HepG2 (cell line): Measurements from ENCODE around the gene SELENOV. TPM values are rescaled to one million over a fixed set of nuclear protein-coding genes. Genes with fewer than 3 reads are reported as not detected.

Source experiments
- AHR ChIP-seq: IDR thresholded peaks from 2 replicates; pipeline ENCODE4 v1.6.1; 2018; ENCODE audit warnings: missing genetic modification reagents, missing compliant biosample characterization
- ETV6 ChIP-seq: sonication (generic); formaldehyde crosslinking; conservative IDR thresholded peaks from 2 replicates; pipeline ENCODE4 v1.4.0; 2020; ENCODE audit warnings: missing genetic modification reagents
- HDAC2 ChIP-seq: sonication (generic); formaldehyde crosslinking; IDR thresholded peaks from 2 replicates; pipeline ENCODE4 v1.4.0; 2020; ENCODE audit warnings: missing genetic modification reagents
- HMGXB4 ChIP-seq, 2 experiments: sonication (generic) in 1 of 2; formaldehyde crosslinking in 1 of 2; IDR thresholded peaks; 2 replicates each; pipeline versions ENCODE4 v1.4.0 to v1.6.1; 2018 to 2020; ENCODE audit warnings: missing genetic modification reagents in 2 of 2, borderline replicate concordance in 1 of 2, low read depth in 1 of 2, mild to moderate bottlenecking in 1 of 2, missing biosample characterization in 1 of 2
- LBX2 ChIP-seq: sonication (generic); formaldehyde crosslinking; IDR thresholded peaks from 2 replicates; pipeline ENCODE4 v1.5.0; 2020; ENCODE audit warnings: missing genetic modification reagents, mild to moderate bottlenecking, borderline replicate concordance
- MED13 ChIP-seq: sonication (generic); formaldehyde crosslinking; IDR thresholded peaks from 2 replicates; pipeline ENCODE4 v1.5.0; 2020; ENCODE audit warnings: missing genetic modification reagents
- PATZ1 ChIP-seq: sonication (generic); formaldehyde crosslinking; IDR thresholded peaks from 2 replicates; pipeline ENCODE4 v1.4.0; 2020; ENCODE audit warnings: missing genetic modification reagents
- PHF5A ChIP-seq: IDR thresholded peaks from one replicate; pipeline ENCODE4 v1.6.1; 2018; ENCODE audit warnings: low read depth, missing genetic modification reagents; ENCODE audit not compliant: unreplicated experiment
- RBM22 ChIP-seq: fragments of 200-400 bp; formaldehyde crosslinking; optimal IDR thresholded peaks from 2 replicates; pipeline ENCODE3; 2017; ENCODE audit warnings: mild to moderate bottlenecking, low read length, moderate library complexity
- SAP130 ChIP-seq: IDR thresholded peaks from 2 replicates; pipeline ENCODE4 v1.6.1; 2016; ENCODE audit warnings: low read depth
- SNAPC4 ChIP-seq: sonication (generic); formaldehyde crosslinking; IDR thresholded peaks from 2 replicates; pipeline ENCODE4 v1.4.0; 2020; ENCODE audit warnings: mild to moderate bottlenecking, missing genetic modification reagents
- SP2 ChIP-seq: sonication (generic); formaldehyde crosslinking; IDR thresholded peaks from 2 replicates; pipeline ENCODE4 v1.5.1; 2020; ENCODE audit warnings: mild to moderate bottlenecking, missing genetic modification reagents
- TEAD2 ChIP-seq: sonication (generic); formaldehyde crosslinking; IDR thresholded peaks from 2 replicates; pipeline ENCODE4 v1.9.0; 2021; ENCODE audit warnings: missing genetic modification reagents
- ZNF30 ChIP-seq: sonication (generic); formaldehyde crosslinking; IDR thresholded peaks from 2 replicates; pipeline ENCODE4 v1.5.0; 2020; ENCODE audit warnings: mild to moderate bottlenecking, missing genetic modification reagents
- ZNF552 ChIP-seq: sonication (generic); formaldehyde crosslinking; IDR thresholded peaks from 2 replicates; pipeline ENCODE4 v1.9.0; 2022; ENCODE audit warnings: missing genetic modification reagents, mild to moderate bottlenecking, borderline replicate concordance
- ZNF619 ChIP-seq: sonication (generic); formaldehyde crosslinking; IDR thresholded peaks from 2 replicates; pipeline ENCODE4 v1.4.0; 2020; ENCODE audit warnings: mild to moderate bottlenecking, missing genetic modification reagents
- ZNF772 ChIP-seq: sonication (generic); formaldehyde crosslinking; IDR thresholded peaks from 2 replicates; pipeline ENCODE4 v1.5.0; 2020; ENCODE audit warnings: mild to moderate bottlenecking, missing genetic modification reagents
- ZSCAN21 ChIP-seq: sonication (generic); formaldehyde crosslinking; IDR thresholded peaks from 2 replicates; pipeline ENCODE4 v1.8.0; 2022; ENCODE audit warnings: mild to moderate bottlenecking, missing genetic modification reagents, moderate library complexity, borderline replicate concordance
- polyA plus RNA-seq, 8 experiments: library from polyadenylated mRNA; depleted of rRNA in 3 of 8; stranded (reverse) in 7 of 8; unstranded in 1 of 8; fragments of >200 nt; fragmentation: Illumina TruSeq in 4 of 8; extraction: Trizol in 4 of 8; gene quantifications; 2 replicates each; pipeline versions ENCODE4 v1.2.1 to v1.2.3, GENCODE V29; 2011 to 2016; ENCODE audit warnings: low read depth in 4 of 8, missing spikeins in 1 of 8, mixed read lengths in 1 of 8; ENCODE audit not compliant: insufficient read depth in 1 of 8
- total RNA-seq, 5 experiments: library from RNA; depleted of rRNA; stranded (reverse); fragments of >200 nt; fragmentation: Illumina TruSeq; extraction: Trizol; gene quantifications; 2 replicates each; pipeline ENCODE4 v1.2.3, GENCODE V29; 2016; ENCODE audit warnings: low read depth in 1 of 5
- TF ChIP-seq, protein P1 (sequence below): sonication (generic); formaldehyde crosslinking; IDR thresholded peaks from 2 replicates; pipeline ENCODE4 v1.4.0; 2020; ENCODE audit warnings: missing genetic modification reagents, low read depth, mild to moderate bottlenecking, borderline replicate concordance

The SELENOV gene
- total and polyA plus RNA-seq, 2 of the 13 experiments (the other 11 are each of a cell fraction or from before 2014, with no cell fraction given) = not detected

DNA sequence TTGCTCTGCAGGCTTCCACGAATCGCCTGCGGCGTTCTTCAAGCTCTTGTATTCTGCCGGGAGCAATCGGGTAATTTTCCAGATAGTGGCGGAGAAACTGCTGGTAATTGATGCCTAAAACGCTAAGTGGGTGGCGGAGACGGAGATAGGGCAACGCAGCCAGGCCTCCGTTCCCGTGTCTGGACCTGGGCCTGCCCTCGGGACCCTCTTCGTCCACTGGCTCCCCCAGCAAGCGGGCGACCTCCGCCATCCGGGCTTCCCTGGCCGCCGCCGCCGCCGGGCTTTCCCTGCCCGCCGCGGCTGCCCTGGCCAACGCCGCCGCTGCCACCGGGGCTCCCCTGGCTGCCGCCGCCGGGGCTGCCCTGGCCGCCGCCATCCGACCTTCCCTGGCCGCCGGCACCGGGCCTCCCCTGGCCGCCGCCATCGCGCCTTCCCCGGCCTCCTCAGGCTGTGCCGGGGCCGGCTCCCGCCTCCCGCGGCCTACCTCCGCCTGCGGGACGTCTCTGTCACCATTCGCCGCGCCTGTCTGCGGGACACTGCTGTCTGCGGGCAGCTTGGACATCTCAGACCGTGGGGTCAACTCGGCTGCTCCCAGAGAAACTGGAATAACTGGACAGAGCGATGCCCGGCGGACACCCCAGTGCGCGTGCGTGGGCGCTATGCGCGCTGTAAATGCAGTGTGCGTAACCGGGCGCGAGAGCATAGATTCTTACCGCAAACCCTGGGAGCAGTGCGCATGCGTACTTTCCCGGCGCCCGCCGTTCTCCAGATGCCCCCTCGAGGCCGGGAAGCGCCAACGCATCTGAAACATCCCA is 24.8 kb downstream of the SELENOV start, which contains the start of gene EID2 (continued):
- TF ChIP-seq SNAPC4 (CRISPR knock-in tag) (no peak), AHR (0 out of 2 replicates have a peak, but pooled peaks have one; percentile 39), ZNF772 (CRISPR knock-in tag) (0 out of 2 replicates have a peak, but pooled peaks have one; percentile 43), LBX2 (no peak), ZNF552 (no peak), HDAC2 (CRISPR knock-in tag) (peak; percentile 48; the same call in 1 of the 2 replicates), MED13 (CRISPR knock-in tag) (0 out of 2 replicates have a peak, but pooled peaks have one; percentile 27), ZNF619 (CRISPR knock-in tag) (no peak), PHF5A (CRISPR knock-in tag) (no peak), ZSCAN21 (CRISPR knock-in tag) (0 out of 2 replicates have a peak, but pooled peaks have one; percentile 62), PATZ1 (CRISPR knock-in tag) (no peak), SAP130 (CRISPR knock-in tag) (peak; percentile 76), SP2 (CRISPR knock-in tag) (no peak), ETV6 (CRISPR knock-in tag) (no peak), ZNF30 (CRISPR knock-in tag) (no peak), HMGXB4 (CRISPR knock-in tag; IDR thresholded peaks at IDR 0.05; ENCODE audit: borderline replicate concordance in 1 of 2, low read depth in 1 of 2) (peak; percentile 76 to 88), TEAD2 (CRISPR knock-in tag) (no peak), RBM22 (no peak)
- TF ChIP-seq, protein P1, sequence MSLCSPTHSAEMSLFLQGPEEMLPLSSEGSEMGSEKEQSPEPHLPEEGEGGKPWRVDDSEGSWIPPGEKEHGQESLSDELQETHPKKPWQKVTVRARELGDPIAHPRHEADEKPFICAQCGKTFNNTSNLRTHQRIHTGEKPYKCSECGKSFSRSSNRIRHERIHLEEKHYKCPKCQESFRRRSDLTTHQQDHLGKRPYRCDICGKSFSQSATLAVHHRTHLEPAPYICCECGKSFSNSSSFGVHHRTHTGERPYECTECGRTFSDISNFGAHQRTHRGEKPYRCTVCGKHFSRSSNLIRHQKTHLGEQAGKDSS (CRISPR knock-in tag) = peak; percentile 59; the same call in 1 of the 2 replicates
